ENCODE measurements around the gene RAD51. TPM values are rescaled to one million over a fixed set of nuclear protein-coding genes. Genes with fewer than 3 reads are reported as not detected.

The RAD51 gene
- total RNA-seq, 1 experiment from 2014 or later: 47.0 TPM

DNA sequence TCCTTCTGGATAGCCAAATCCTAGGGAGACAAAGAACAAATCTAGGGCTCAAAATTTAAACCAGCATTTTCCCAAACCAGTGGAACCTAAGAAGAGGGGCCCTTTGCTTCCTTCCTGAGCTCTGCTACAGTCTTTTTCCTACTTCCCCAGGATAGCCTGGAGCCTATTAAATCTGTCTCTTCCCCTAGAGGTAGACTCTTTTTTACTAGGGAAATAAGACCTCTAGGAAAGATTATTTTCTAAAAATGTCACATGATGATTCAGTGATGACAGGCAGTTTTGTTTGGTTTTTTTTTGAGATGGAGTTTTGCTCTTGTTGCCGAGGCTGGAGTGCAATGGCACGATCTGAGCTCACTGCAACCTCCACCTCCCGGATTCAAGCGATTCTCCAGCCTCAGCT is 41.6 kb downstream of the RAD51 start:
- peaks cover 49% of the 10 kb centered on the region for H3K36me3 Mint-ChIP-seq (ENCODE audit: insufficient read depth, unreplicated experiment)
- no peaks in the 10 kb centered on the region for H3K4me1 Mint-ChIP-seq (ENCODE audit: low read depth, unreplicated experiment)
- intact Hi-C loops (cut with micrococcal nuclease; ENCODE audit: unreplicated experiment): no loop called here
- H3K9me3 Mint-ChIP-seq (ENCODE audit: unreplicated experiment): no peaks in the 10 kb centered on the region
- TF ChIP-seq, protein P1, sequence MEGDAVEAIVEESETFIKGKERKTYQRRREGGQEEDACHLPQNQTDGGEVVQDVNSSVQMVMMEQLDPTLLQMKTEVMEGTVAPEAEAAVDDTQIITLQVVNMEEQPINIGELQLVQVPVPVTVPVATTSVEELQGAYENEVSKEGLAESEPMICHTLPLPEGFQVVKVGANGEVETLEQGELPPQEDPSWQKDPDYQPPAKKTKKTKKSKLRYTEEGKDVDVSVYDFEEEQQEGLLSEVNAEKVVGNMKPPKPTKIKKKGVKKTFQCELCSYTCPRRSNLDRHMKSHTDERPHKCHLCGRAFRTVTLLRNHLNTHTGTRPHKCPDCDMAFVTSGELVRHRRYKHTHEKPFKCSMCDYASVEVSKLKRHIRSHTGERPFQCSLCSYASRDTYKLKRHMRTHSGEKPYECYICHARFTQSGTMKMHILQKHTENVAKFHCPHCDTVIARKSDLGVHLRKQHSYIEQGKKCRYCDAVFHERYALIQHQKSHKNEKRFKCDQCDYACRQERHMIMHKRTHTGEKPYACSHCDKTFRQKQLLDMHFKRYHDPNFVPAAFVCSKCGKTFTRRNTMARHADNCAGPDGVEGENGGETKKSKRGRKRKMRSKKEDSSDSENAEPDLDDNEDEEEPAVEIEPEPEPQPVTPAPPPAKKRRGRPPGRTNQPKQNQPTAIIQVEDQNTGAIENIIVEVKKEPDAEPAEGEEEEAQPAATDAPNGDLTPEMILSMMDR (IDR thresholded peaks at IDR 0.05; ENCODE audit: insufficient read depth in 1 of 2, low read depth in 1 of 2, low read length in 1 of 2, severe bottlenecking in 1 of 2, unreplicated experiment in 1 of 2): no peak
- Histone ChIP-seq H3K4me1 (no peaks in the 10 kb centered on the region), H3K9me3 (no peaks in the 10 kb centered on the region), H3K27me3 (replicated peaks; ENCODE audit: control insufficient read depth, insufficient read depth, low read length) (no peaks in the 10 kb centered on the region), H3K36me3 (ENCODE audit: control insufficient read depth, insufficient read depth, low read length) (peaks cover 1% of the 10 kb centered on the region), H3K4me3 (ENCODE audit: low read depth, low read length) (no peak overlapping the region)
- no peak overlapping the region for H3K4me3 Mint-ChIP-seq (ENCODE audit: unreplicated experiment)
- CTCF ChIA-PET: no interaction called here
- no peak overlapping the region for H3K27ac Mint-ChIP-seq (ENCODE audit: unreplicated experiment)
- no TSS peak for BruUV-seq (replicated peaks)
- no peak for DNase-seq
- no peaks in the 10 kb centered on the region for H3K27me3 Mint-ChIP-seq (ENCODE audit: insufficient read depth, unreplicated experiment)
- POLR2A ChIA-PET: no interaction called here

DNA sequence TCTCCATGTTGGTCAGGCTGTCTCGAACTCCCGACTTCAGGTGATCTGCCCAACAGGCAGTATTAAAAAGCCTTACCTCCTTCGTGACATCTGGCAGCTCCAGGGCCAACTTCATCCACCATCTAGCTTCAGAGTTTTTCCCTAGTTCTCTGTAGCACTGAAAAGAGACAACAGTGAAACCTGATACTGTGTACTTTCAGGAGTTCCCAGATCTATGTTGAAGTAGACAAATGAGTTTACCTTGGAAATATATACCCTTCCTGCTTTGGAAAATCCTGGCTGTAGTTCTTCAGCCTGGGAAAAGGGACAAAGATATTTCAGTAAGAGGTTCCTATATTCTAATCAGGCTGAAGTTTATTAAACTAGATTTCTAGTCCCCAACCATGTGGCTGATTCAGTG is 42.1 kb downstream of the RAD51 start:
- Mint-ChIP-seq H3K4me3 (ENCODE audit: unreplicated experiment) (no peak overlapping the region), H3K4me1 (ENCODE audit: low read depth, unreplicated experiment) (no peaks in the 10 kb centered on the region), H3K27me3 (ENCODE audit: insufficient read depth, unreplicated experiment) (no peaks in the 10 kb centered on the region), H3K9me3 (ENCODE audit: unreplicated experiment) (no peaks in the 10 kb centered on the region), H3K27ac (ENCODE audit: unreplicated experiment) (no peak overlapping the region), H3K36me3 (ENCODE audit: insufficient read depth, unreplicated experiment) (peaks cover 46% of the 10 kb centered on the region)
- intact Hi-C loops (cut with micrococcal nuclease; ENCODE audit: unreplicated experiment): no loop called here
- CTCF ChIA-PET: no interaction called here
- POLR2A ChIA-PET: no interaction called here
- no TSS peak for BruUV-seq (replicated peaks)
- Histone ChIP-seq H3K36me3 (ENCODE audit: control insufficient read depth, insufficient read depth, low read length) (peaks cover 1% of the 10 kb centered on the region), H3K4me3 (ENCODE audit: low read depth, low read length) (no peak overlapping the region), H3K27me3 (replicated peaks; ENCODE audit: control insufficient read depth, insufficient read depth, low read length) (no peaks in the 10 kb centered on the region), H3K4me1 (no peaks in the 10 kb centered on the region), H3K9me3 (no peaks in the 10 kb centered on the region)
- TF ChIP-seq, protein P1 (IDR thresholded peaks at IDR 0.05; ENCODE audit: insufficient read depth in 1 of 2, low read depth in 1 of 2, low read length in 1 of 2, severe bottlenecking in 1 of 2, unreplicated experiment in 1 of 2): no peak
- DNase-seq: no peak

DNA sequence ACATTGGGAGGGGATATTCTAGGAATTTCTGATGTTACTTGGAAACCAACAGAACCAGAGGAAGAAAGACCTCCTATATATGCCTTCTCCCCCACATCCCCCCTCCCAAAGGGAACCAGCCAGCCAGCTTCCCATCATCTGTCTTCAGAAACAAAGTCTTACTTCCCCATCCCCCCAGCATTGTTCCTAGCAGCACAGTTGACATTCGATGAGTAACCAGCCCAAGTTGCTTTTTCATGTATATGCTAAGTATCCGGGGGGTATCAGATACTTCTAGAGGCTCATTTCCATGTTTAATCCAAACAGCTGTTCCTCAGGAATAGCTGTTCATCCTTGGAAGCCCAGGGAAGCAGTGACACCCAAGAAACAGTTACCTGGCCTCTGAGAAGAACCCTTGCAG is 44.1 kb downstream of the RAD51 start:
- ChIA-PET POLR2A (no interaction called here), CTCF (interaction anchor here (1.5 kb wide), 1 partner anchor 174 kb away, joined by 4 read pairs; the partner anchor contains the start of gene CCDC32)
- H3K4me1 ChIP-seq: no peaks in the 10 kb centered on the region
- H3K36me3 ChIP-seq (ENCODE audit: control insufficient read depth, insufficient read depth, low read length): peaks cover 1% of the 10 kb centered on the region; the same call in 1 of the 2 replicates
- intact Hi-C loops (cut with micrococcal nuclease; ENCODE audit: unreplicated experiment): no loop called here
- H3K9me3 Mint-ChIP-seq (ENCODE audit: unreplicated experiment): no peaks in the 10 kb centered on the region
- H3K36me3 Mint-ChIP-seq (ENCODE audit: insufficient read depth, unreplicated experiment): peaks cover 53% of the 10 kb centered on the region
- peak in 1 of 2 experiments; percentile 3 for DNase-seq
- H3K27me3 Mint-ChIP-seq (ENCODE audit: insufficient read depth, unreplicated experiment): no peaks in the 10 kb centered on the region
- no peak overlapping the region for H3K27ac Mint-ChIP-seq (ENCODE audit: unreplicated experiment)
- H3K4me3 Mint-ChIP-seq (ENCODE audit: unreplicated experiment): no peak overlapping the region
- no peaks in the 10 kb centered on the region for H3K9me3 ChIP-seq
- no peaks in the 10 kb centered on the region for H3K27me3 ChIP-seq (replicated peaks; ENCODE audit: control insufficient read depth, insufficient read depth, low read length)
- no peaks in the 10 kb centered on the region for H3K4me1 Mint-ChIP-seq (ENCODE audit: low read depth, unreplicated experiment)
- BruUV-seq (replicated peaks): no TSS peak
- TF ChIP-seq, protein P1 (IDR thresholded peaks at IDR 0.05; ENCODE audit: insufficient read depth in 1 of 2, low read depth in 1 of 2, low read length in 1 of 2, severe bottlenecking in 1 of 2, unreplicated experiment in 1 of 2): no peak
- H3K4me3 ChIP-seq (ENCODE audit: low read depth, low read length): no peak overlapping the region
